GM23338 (cell line): Measurements from ENCODE around the gene OR2A2.

ENCODE experiments used
- CREB1 ChIP-seq: fragments of 250-450 bp; sonication (Bioruptor Pico); IDR thresholded peaks from 2 replicates; pipeline ENCODE4 v1.5.0; 2020; ENCODE audit warnings: low read depth, mild to moderate bottlenecking, moderate library complexity
- EZH2 ChIP-seq: fragments of 200-600 bp; sonication (generic); IDR thresholded peaks from one replicate; pipeline ENCODE4 v1.8.0; 2017; ENCODE audit warnings: antibody characterized with exemption, mild to moderate bottlenecking, low read depth; ENCODE audit not compliant: unreplicated experiment
- EZH2phosphoT487 ChIP-seq: fragments of 200-600 bp; sonication (generic); IDR thresholded peaks from one replicate; pipeline ENCODE4 v1.8.1; 2018; ENCODE audit warnings: antibody characterized with exemption; ENCODE audit not compliant: unreplicated experiment
- POLR2AphosphoS5 ChIP-seq: IDR thresholded peaks from 2 replicates; pipeline ENCODE4 v1.6.1; 2016; ENCODE audit warnings: antibody characterized with exemption, low read depth
- STAT1 ChIP-seq: IDR thresholded peaks from one replicate; pipeline ENCODE4 v1.6.1; 2016; ENCODE audit warnings: antibody characterized with exemption; ENCODE audit not compliant: unreplicated experiment
- TF ChIP-seq, protein P1 (sequence below), 2 experiments: fragments of 200-600 bp in 1 of 2; sonication (generic) in 1 of 2; conservative IDR thresholded peaks; 2 replicates each; pipeline versions ENCODE4 v1.5.1 to v1.6.1; 2016 to 2017; ENCODE audit warnings: antibody characterized with exemption in 2 of 2, low read depth in 2 of 2, mild to moderate bottlenecking in 2 of 2, moderate library complexity in 1 of 2
- TF ChIP-seq, protein P2 (sequence below): IDR thresholded peaks from one replicate; pipeline ENCODE4 v1.6.1; 2018; ENCODE audit warnings: antibody characterized with exemption; ENCODE audit not compliant: unreplicated experiment

DNA sequence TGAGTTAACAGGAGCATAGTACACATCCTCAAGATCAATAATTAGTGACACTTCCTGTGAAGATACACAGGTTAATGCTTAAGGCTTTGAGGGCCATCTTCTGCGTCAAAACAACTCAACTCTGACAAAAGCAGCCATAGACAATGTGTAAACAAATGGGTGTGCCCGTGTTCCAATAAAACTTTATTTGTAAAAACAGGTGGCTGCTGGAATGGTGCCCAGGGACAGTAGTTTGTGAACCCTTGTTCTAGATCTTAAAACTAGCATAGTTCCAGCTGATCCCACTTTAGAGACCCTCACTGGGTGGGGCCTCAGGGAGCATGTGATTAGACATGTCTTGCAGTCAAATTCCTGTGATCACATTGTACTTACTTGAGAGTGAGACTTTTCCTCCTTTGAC, 21.3 kb downstream of the OR2A2 start:
- no peak for TF ChIP-seq EZH2
- TF ChIP-seq, protein P1, sequence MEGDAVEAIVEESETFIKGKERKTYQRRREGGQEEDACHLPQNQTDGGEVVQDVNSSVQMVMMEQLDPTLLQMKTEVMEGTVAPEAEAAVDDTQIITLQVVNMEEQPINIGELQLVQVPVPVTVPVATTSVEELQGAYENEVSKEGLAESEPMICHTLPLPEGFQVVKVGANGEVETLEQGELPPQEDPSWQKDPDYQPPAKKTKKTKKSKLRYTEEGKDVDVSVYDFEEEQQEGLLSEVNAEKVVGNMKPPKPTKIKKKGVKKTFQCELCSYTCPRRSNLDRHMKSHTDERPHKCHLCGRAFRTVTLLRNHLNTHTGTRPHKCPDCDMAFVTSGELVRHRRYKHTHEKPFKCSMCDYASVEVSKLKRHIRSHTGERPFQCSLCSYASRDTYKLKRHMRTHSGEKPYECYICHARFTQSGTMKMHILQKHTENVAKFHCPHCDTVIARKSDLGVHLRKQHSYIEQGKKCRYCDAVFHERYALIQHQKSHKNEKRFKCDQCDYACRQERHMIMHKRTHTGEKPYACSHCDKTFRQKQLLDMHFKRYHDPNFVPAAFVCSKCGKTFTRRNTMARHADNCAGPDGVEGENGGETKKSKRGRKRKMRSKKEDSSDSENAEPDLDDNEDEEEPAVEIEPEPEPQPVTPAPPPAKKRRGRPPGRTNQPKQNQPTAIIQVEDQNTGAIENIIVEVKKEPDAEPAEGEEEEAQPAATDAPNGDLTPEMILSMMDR (conservative IDR thresholded peaks at IDR 0.05; ENCODE audit: low read depth in 2 of 2) = no peak
- TF ChIP-seq CREB1 = no peak
- TF ChIP-seq, protein P2, sequence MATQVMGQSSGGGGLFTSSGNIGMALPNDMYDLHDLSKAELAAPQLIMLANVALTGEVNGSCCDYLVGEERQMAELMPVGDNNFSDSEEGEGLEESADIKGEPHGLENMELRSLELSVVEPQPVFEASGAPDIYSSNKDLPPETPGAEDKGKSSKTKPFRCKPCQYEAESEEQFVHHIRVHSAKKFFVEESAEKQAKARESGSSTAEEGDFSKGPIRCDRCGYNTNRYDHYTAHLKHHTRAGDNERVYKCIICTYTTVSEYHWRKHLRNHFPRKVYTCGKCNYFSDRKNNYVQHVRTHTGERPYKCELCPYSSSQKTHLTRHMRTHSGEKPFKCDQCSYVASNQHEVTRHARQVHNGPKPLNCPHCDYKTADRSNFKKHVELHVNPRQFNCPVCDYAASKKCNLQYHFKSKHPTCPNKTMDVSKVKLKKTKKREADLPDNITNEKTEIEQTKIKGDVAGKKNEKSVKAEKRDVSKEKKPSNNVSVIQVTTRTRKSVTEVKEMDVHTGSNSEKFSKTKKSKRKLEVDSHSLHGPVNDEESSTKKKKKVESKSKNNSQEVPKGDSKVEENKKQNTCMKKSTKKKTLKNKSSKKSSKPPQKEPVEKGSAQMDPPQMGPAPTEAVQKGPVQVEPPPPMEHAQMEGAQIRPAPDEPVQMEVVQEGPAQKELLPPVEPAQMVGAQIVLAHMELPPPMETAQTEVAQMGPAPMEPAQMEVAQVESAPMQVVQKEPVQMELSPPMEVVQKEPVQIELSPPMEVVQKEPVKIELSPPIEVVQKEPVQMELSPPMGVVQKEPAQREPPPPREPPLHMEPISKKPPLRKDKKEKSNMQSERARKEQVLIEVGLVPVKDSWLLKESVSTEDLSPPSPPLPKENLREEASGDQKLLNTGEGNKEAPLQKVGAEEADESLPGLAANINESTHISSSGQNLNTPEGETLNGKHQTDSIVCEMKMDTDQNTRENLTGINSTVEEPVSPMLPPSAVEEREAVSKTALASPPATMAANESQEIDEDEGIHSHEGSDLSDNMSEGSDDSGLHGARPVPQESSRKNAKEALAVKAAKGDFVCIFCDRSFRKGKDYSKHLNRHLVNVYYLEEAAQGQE = no peak
- no peak for TF ChIP-seq POLR2AphosphoS5
- no peak for TF ChIP-seq STAT1
- TF ChIP-seq EZH2phosphoT487 = no peak
